Epithelial cell of esophagus (primary cell): ENCODE measurements around the gene PDS5A.
"Not testable (repeated sequence)": the region's sequence is repeated elsewhere in the genome, so short reads cannot be mapped to it uniquely, and the experiment has no call there.

Source experiments
- DNase-seq: peaks from one replicate; pipeline ENCODE4 v3.0.0; 2010; ENCODE audit warnings: low read depth
- H3K4me3 ChIP-seq: 2 replicates; pipeline ENCODE4 v1.5.1; 2011; ENCODE audit warnings: mild to moderate bottlenecking, low read length, control low read depth
- CTCF ChIP-seq: IDR thresholded peaks from 2 replicates; pipeline ENCODE4 v1.5.1; 2011; ENCODE audit warnings: low read depth, mild to moderate bottlenecking, low read length, control low read depth, inconsistent platforms; ENCODE audit not compliant: insufficient read depth; ENCODE audit errors: missing control alignments

The PDS5A gene

GRCh38 chr4:39976141-39976944, 1.4 kb downstream of the PDS5A start:
- TF ChIP-seq CTCF = peak; percentile 85

GRCh38 chr4:39975488-39976089, 2.1 kb downstream of the PDS5A start:
- peak; percentile 41 for DNase-seq
- no peak for TF ChIP-seq CTCF
- H3K4me3 ChIP-seq = peak overlapping the region; percentile 74

More at GRCh38 chr4:39976141-39976944, 1.4 kb downstream of the PDS5A start:
- H3K4me3 ChIP-seq = peak overlapping the region; percentile 74
- peak; percentile 81 for DNase-seq

- not testable (repeated sequence) for H3K4me3 ChIP-seq, DNase-seq
Observed at GRCh38 chr4:39973052-39973451, 4.7 kb downstream of the PDS5A start.

GRCh38 chr4:39970671-39971640, 6.8 kb downstream of the PDS5A start:
- DNase-seq = peak; percentile 57
- TF ChIP-seq CTCF = no peak
- H3K4me3 ChIP-seq = no peak overlapping the region

GRCh38 chr4:39963656-39964055, 14.1 kb downstream of the PDS5A start:
- TF ChIP-seq CTCF = no peak
- no peak overlapping the region for H3K4me3 ChIP-seq
- DNase-seq = no peak

- TF ChIP-seq CTCF = no peak
- no peak for DNase-seq
- H3K4me3 ChIP-seq = no peak overlapping the region
Observed at GRCh38 chr4:39961311-39961877, 16.3 kb downstream of the PDS5A start.
